ENCODE results near the gene ANKRD29. TPM values are rescaled to one million over a fixed set of nuclear protein-coding genes. Genes with fewer than 3 reads are reported as not detected.

The ANKRD29 gene
- total and polyA plus RNA-seq, 3 donors from 2014 or later, result 9.1 to 23.5 (median 17.5) TPM

DNA sequence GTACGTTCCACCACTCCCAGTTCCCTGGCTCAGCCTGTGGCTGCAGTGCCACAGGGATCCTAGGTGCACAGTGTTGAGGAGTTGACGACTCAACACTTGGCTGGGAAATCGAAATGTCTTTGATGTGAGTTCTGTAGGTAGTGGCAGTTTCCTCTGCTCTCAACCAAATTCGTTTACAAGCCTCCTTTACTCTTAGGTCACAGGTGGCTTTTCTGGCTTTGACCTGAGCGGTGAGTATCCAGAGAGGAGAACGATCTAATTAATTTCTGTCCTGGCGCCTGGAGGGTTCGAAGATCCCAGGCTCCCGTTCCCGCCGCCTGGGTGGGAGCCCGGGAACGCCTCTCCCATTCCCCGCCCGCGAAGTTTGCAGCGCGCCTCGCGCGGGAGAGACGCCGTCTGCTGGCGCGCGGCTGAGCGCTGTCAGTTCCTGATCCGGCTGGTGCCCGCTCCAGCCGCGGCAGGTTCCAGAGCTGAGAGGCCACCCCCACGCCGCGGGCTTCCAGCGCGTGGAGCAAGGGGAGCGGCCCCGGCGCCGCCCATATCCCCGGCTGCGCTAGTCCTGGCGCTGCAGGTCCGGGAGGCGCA is 26.4 kb upstream of the ANKRD29 start, which contains the start of gene LAMA3:
Gene LAMA3, plus strand, starts transcription at position 423 of the 585 bp plus-strand sequence. CDS start 231 bp downstream, outside the sequence.
- no peak within 1 kb of the TSS for H3K27ac ChIP-seq
- 0% methylated on average over 6 to 34 of the region's 45 CpGs for WGBS, 2 donors
- H3K36me3 ChIP-seq (ENCODE audit: low read depth, missing control alignments), result no peaks in the 10 kb centered on the region
- intact Hi-C loops (cut with DNase I; ENCODE audit: low total_unique reads), result no loop called here
- H3K27me3 ChIP-seq, result no peaks in the 10 kb centered on the region
- H3K4me1 ChIP-seq, result no peaks in the 10 kb centered on the region
- peak; percentile 74 for DNase-seq
- TF ChIP-seq POLR2A (IDR thresholded peaks at IDR 0.05), result no peak
- TF ChIP-seq, protein P1, sequence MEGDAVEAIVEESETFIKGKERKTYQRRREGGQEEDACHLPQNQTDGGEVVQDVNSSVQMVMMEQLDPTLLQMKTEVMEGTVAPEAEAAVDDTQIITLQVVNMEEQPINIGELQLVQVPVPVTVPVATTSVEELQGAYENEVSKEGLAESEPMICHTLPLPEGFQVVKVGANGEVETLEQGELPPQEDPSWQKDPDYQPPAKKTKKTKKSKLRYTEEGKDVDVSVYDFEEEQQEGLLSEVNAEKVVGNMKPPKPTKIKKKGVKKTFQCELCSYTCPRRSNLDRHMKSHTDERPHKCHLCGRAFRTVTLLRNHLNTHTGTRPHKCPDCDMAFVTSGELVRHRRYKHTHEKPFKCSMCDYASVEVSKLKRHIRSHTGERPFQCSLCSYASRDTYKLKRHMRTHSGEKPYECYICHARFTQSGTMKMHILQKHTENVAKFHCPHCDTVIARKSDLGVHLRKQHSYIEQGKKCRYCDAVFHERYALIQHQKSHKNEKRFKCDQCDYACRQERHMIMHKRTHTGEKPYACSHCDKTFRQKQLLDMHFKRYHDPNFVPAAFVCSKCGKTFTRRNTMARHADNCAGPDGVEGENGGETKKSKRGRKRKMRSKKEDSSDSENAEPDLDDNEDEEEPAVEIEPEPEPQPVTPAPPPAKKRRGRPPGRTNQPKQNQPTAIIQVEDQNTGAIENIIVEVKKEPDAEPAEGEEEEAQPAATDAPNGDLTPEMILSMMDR (IDR thresholded peaks at IDR 0.05), result no peak
- H3K4me3 ChIP-seq, result peak within 1 kb of the TSS; percentile 61 to 64
- no peaks in the 10 kb centered on the region for H3K9me3 ChIP-seq

DNA sequence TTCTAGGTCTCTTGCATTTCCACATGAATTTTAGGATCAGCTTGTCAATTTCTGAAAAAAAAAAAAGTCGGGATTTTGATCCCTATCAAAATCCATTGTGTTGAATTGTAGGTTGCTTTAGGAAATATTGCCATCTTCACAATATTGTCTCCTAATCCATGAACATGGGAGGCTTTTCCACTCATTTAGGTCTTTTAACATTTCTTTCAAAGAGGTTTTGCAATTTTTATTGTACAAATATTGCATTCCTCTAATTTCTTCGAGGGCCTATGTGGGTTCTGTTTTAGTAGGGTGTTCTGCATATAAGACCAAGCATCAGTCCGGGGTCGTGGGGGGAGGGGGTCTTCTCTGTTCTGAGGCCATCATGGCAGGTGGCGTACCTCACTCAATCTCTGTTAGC is 25.8 kb upstream of the ANKRD29 start:
- no peaks in the 10 kb centered on the region for H3K36me3 ChIP-seq (ENCODE audit: low read depth, missing control alignments)
- H3K9me3 ChIP-seq, result no peaks in the 10 kb centered on the region
- no peaks in the 10 kb centered on the region for H3K27me3 ChIP-seq
- H3K27ac ChIP-seq, result no peak overlapping the region
- 41 to 55% methylated on average over 5 of the region's 5 CpGs for whole genome bisulfite sequencing, 2 donors
- intact Hi-C loops (cut with DNase I; ENCODE audit: low total_unique reads), result no loop called here
- no peak for TF ChIP-seq POLR2A (IDR thresholded peaks at IDR 0.05)
- TF ChIP-seq, protein P1 (IDR thresholded peaks at IDR 0.05), result no peak
- H3K4me3 ChIP-seq, result no peak overlapping the region
- DNase-seq, result no peak
- H3K4me1 ChIP-seq, result no peaks in the 10 kb centered on the region

- H3K4me3 ChIP-seq, result no peak overlapping the region
- intact Hi-C loops (cut with DNase I; ENCODE audit: low total_unique reads), result no loop called here
- 42 to 45% methylated on average over 5 of the region's 5 CpGs for WGBS, 2 donors
Observed at GRCh38 chr18:23684515-23685197, 21.9 kb upstream of the ANKRD29 start.

DNA sequence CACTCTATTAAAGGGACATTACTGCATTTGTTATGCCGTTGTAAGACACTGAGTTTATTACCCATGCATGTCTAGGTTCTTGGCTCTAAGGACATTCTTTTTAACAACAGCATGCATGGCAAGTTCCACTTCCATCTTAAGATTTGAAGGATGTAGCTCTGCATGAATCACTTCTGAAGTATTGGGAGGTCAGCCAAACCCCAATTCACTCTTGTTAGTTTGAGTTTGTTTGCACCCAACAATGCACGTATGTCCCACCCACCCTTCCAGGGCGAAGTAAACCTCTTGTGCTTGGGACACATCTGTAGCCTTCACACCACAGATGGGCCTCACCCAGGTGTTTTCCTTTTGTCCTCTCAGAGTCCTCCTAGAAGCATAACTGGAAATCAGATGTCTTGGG is 21.0 kb upstream of the ANKRD29 start:
- Histone ChIP-seq H3K27me3 (no peaks in the 10 kb centered on the region), H3K4me3 (no peak overlapping the region), H3K27ac (no peak overlapping the region), H3K4me1 (no peaks in the 10 kb centered on the region), H3K9me3 (no peaks in the 10 kb centered on the region), H3K36me3 (ENCODE audit: low read depth, missing control alignments) (no peaks in the 10 kb centered on the region)
- DNase-seq, result no peak
- TF ChIP-seq, protein P1 (IDR thresholded peaks at IDR 0.05), result no peak
- TF ChIP-seq POLR2A (IDR thresholded peaks at IDR 0.05), result no peak
- intact Hi-C loops (cut with DNase I; ENCODE audit: low total_unique reads), result no loop called here
- WGBS, 2 donors, result 70 to 73% methylated on average over 3 of the region's 3 CpGs

More at GRCh38 chr18:23684515-23685197, 21.9 kb upstream of the ANKRD29 start:
- no peaks in the 10 kb centered on the region for H3K27me3 ChIP-seq
- H3K9me3 ChIP-seq, result no peaks in the 10 kb centered on the region
- no peak overlapping the region for H3K27ac ChIP-seq
- H3K36me3 ChIP-seq (ENCODE audit: low read depth, missing control alignments), result no peaks in the 10 kb centered on the region
- H3K4me1 ChIP-seq, result no peaks in the 10 kb centered on the region
- DNase-seq, result no peak
- TF ChIP-seq, protein P1 (IDR thresholded peaks at IDR 0.05), result no peak
- TF ChIP-seq POLR2A (IDR thresholded peaks at IDR 0.05), result no peak

All from testis (tissue), 3 donors.